Superior temporal gyrus (tissue), 1 donor: ENCODE measurements around the gene ESPNL.

ENCODE experiments used
- DNase-seq: peaks from one replicate; pipeline ENCODE4 v3.0.0-alpha.2; 2016; ENCODE audit errors: extremely low spot score

ESPNL gene

GRCh38 chr2:238142382-238143205 lies 42.5 kb downstream of the ESPNL start:
- DNase-seq, result no peak

GRCh38 chr2:238143239-238143951 lies 43.3 kb downstream of the ESPNL start:
- DNase-seq, result no peak

DNA sequence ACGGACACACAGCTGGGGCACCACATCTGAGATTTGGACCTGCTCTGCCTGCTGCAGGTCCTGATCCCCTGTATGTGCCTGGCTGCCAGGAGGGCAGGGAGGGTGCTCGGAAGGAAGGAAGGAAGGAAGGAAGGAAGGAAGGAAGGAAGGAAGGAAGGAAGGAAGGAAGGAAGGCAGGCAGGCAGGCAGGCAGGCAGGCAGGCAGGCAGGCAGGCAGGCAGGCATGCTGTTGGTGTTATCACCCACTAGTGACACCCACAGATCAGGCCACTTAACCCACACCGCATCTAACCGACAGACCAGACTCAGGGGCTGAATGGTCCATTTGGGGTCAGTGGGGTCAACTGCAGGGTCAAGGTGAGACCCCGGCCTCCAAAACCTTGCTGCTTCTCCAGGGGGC lies 44.1 kb downstream of the ESPNL start:
- DNase-seq, result no peak

- DNase-seq, result no peak
Measured at GRCh38 chr2:238145046-238145445, 44.9 kb downstream of the ESPNL start.

DNA sequence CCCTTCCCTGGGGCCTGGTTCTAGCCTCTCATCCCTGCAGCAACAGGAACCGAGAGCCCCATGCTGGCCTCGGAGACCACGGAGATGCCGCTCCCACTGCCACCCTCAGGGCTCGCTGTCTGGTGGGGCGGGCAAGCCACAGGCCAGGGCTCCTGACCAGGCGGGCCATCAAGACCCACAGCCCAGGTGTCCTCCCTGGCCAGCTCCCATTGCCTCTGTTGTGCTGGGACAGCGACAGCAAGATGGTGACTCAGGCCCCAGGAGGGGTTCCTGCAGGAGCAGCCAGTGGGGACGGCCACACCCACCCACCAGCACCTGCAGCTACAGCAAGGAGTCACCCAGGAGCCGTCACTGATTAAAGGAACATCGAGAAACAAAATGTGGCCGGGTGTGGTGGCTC lies 45.7 kb downstream of the ESPNL start:
- DNase-seq, result no peak

GRCh38 chr2:238146884-238147544 lies 46.9 kb downstream of the ESPNL start:
- DNase-seq, result no peak

- DNase-seq, result no peak
Measured at GRCh38 chr2:238148981-238149380, 48.8 kb downstream of the ESPNL start.

DNA sequence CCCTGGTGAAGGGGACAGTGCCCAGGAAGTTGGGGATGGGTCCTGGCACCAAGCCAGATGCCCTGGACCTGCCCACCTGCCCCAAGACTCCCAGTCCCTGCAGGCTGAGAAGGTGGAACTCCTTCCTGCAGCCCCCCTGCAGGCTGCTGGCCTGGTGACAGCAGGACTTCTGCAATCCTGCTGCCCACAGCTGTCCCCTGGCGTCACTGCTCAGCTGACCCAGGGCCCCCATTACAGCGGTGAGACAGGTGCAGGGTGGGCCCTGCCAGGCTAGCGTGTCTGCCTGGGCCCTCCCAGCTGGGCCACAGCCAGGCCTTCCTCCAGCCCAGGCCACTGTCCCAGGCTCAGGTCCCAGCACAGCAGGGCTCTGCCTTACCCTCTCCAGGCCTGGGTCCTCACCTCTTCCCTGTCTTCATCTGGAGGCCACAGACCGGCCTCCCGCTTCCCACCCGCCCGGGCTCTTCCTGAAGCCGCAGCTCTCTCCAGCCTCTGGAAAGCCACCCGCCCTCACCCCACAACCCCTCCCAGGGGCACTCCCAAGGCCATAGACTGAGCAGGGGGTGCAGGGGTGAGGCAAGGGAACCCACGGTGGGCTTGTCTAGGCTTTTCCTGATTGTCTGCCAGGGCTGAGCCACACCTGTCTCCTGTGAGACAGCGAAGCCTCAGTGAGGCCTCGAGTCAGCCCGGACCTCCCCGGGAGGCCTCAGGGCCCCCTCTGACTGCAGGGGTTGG lies 49.9 kb downstream of the ESPNL start:
- no peak for DNase-seq

- no peak for DNase-seq
Measured at GRCh38 chr2:238150686-238151085, 50.5 kb downstream of the ESPNL start.

GRCh38 chr2:238151205-238151604 lies 51.1 kb downstream of the ESPNL start:
- no peak for DNase-seq

GRCh38 chr2:238151628-238152235 lies 51.6 kb downstream of the ESPNL start:
- DNase-seq, result no peak

DNA sequence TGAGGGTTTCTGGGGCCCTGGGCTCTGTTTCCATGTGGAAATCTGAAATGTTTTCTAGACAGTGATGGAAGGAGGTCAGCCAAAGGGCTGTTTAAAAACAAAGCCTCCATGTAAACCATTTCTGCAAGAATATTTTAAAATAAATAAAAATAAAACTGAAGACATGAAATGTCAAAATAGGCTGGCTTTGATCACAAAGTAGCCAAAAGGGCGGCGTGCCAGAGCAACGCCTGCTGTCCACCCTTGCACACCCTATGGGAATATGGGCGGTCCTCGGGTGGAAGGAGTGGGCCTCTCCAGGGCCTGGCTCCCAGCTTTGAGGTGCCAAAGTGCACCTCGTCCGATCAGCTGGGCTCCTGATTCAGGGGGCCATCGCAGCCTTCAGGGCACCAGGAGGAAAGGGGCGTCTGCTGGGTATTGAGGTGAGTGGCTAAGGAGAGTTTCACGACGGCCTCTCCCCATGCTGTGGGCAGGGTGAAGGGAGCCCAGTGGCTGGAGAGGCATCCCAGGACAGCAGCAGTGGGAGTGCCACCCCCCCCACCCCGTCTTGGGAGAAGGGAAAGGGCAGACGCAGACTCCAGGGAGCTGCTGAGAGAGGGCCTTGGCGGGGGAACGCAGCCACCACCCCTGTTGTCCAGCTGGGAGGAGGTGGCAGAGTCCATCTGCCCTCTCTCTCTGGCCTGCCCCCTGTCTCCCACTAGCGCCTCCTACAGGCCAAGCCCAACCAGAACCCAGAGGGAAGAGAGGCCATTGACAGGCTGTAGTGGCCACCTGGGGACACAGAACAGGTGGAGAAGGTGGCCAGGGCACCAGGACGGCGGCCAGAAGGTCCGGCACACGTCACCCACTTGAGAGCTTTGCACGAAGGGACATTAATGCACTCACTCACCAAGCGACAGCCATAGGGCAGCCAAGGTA lies 52.9 kb downstream of the ESPNL start:
- DNase-seq, result no peak

- DNase-seq, result no peak
Measured at GRCh38 chr2:238154570-238154969, 54.4 kb downstream of the ESPNL start.

DNA sequence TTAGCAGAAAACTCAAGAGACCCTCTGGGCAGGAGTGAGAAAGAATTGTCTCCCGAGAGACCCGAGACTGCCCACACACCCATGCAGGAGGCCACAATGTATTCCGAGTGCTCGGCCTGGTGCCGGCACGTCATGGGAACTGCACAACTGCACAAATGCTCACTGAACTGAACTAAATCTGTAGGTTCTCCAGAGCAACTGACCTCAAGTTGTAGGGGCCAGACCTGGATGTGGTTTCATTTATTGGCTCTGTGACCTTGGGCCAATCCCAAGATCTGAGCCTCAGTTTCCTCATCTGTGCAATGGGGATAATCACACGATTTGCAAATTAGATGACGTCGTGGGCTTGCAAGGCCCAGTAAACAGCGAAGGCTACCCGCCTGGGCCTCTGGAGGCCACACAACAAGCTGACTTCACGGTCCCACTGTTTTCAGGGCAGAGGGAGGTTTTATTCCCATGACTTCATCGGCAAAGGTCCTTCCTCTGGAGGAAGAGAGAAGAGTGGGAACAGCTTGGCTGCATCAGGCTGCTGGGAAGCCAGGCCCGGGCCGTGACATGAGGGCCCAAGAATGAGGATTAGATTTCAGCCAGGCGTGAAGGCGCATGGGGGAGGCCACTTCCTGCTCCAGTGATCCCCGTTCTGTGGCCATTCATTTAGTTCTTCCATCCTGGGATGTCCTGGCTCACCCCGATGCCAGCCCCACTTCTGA lies 55.1 kb downstream of the ESPNL start:
- no peak for DNase-seq

GRCh38 chr2:238155761-238156694 lies 55.9 kb downstream of the ESPNL start:
- no peak for DNase-seq

- no peak for DNase-seq
Measured at GRCh38 chr2:238157506-238158017, 57.4 kb downstream of the ESPNL start.

GRCh38 chr2:238158018-238158508 lies 57.9 kb downstream of the ESPNL start:
- DNase-seq, result no peak

DNA sequence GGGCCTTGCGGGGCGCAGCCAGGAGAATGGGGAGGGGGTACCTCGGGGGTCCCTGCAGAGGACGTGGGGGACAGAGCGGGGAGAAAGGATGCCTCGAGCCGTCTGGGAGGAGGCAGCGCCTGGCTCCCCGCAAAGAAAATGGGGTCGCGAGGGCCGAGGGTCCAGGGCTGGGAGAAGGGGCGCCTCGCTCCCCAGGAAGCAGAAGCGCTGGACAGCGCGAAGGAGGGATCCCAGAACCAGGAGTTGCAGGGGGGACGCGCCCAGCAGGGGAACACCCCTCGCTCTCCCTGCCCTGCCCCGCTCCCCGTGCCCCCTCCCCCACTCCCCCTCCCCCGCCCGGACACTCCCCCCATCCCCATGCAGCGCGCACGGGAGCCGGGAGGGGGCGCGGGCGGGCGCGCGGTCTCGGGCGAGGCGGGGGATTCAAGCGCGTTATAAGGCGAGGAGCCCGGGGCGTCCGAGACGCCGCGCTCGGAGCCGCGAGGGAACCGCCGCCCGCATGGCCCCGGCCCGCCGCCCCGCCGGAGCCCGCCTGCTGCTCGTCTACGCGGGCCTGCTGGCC lies 58.5 kb downstream of the ESPNL start, which contains the start of gene ERFE:
Gene ERFE (plus strand): TSS at position 462 of the 562 bp plus-strand sequence. CDS start 38 bp downstream, at position 500.
- no peak for DNase-seq
